IgD-negative memory B cell (primary cell): ENCODE data around the gene AEBP1. TPM values are rescaled to one million over a fixed set of nuclear protein-coding genes. Genes with fewer than 3 reads are reported as not detected.
A peak's percentile ranks its signal among the peaks of the same experiment; 100 is the strongest.

ENCODE experiments used
- H3K27ac Mint-ChIP-seq, 3 donors: one replicate each; pipeline ENCODE4 v1.8.0; 2020 to 2022; ENCODE audit warnings: mild to moderate bottlenecking in 3 of 3, mixed read lengths in 3 of 3, moderate library complexity in 1 of 3
- H3K27me3 Mint-ChIP-seq: one replicate; pipeline ENCODE4 v1.8.0; 2021; ENCODE audit warnings: mixed read lengths
- H3K36me3 Mint-ChIP-seq: one replicate; pipeline ENCODE4 v1.8.0; 2020; ENCODE audit warnings: mild to moderate bottlenecking, mixed read lengths
- H3K4me1 Mint-ChIP-seq, 3 donors: one replicate each; pipeline ENCODE4 v1.8.0; 2020 to 2022; ENCODE audit warnings: mixed read lengths in 3 of 3, mild to moderate bottlenecking in 1 of 3
- H3K4me3 Mint-ChIP-seq, 4 donors: one replicate each; pipeline ENCODE4 v1.8.0; 2020 to 2022; ENCODE audit warnings: mild to moderate bottlenecking in 4 of 4, mixed read lengths in 4 of 4, moderate library complexity in 3 of 4
- H3K9me3 Mint-ChIP-seq, 3 donors: one replicate each; pipeline ENCODE4 v1.8.0; 2020 to 2021; ENCODE audit warnings: mixed read lengths in 3 of 3, mild to moderate bottlenecking in 1 of 3
- polyA plus RNA-seq: library from polyadenylated mRNA; unstranded; fragments of 300-500 nt; fragmentation: Illumina TruSeq; gene quantifications from one replicate; pipeline ENCODE4 v1.2.3, GENCODE V29; 2021

AEBP1 gene
- polyA plus RNA-seq, 1 donor from 2014 or later, result 3.7 TPM

- Mint-ChIP-seq H3K36me3 (no peaks in the 10 kb centered on the region), H3K27ac (no peak within 1 kb of the TSS), H3K27me3 (peaks cover 4% of the 10 kb centered on the region), H3K4me3 (no peak within 1 kb of the TSS), H3K9me3 (no peaks in the 10 kb centered on the region), H3K4me1 (peaks cover 0 to 1% (median 0%) of the 10 kb centered on the region in 3 donors)
These were observed 37.2 kb downstream of the AEBP1 start, which contains the start of gene MYL7 for GRCh38 chr7:44141221-44141850. Gene MYL7 (minus strand): TSS chr7:44141332. CDS start chr7:44141305, 27 bp downstream.

GRCh38 chr7:44142028-44142427, 37.9 kb downstream of the AEBP1 start:
- no peak overlapping the region for H3K27ac Mint-ChIP-seq
- no peaks in the 10 kb centered on the region for H3K36me3 Mint-ChIP-seq
- no peaks in the 10 kb centered on the region for H3K9me3 Mint-ChIP-seq
- peaks cover 0 to 1% (median 0%) of the 10 kb centered on the region in 3 donors for H3K4me1 Mint-ChIP-seq
- peaks cover 4% of the 10 kb centered on the region for H3K27me3 Mint-ChIP-seq
- H3K4me3 Mint-ChIP-seq, result no peak overlapping the region

GRCh38 chr7:44143646-44144250, 39.6 kb downstream of the AEBP1 start:
- H3K4me3 Mint-ChIP-seq, result peak overlapping the region in 1 of 4 donors; percentile 28
- no peaks in the 10 kb centered on the region for H3K36me3 Mint-ChIP-seq
- peaks cover 4% of the 10 kb centered on the region for H3K27me3 Mint-ChIP-seq
- no peaks in the 10 kb centered on the region for H3K9me3 Mint-ChIP-seq
- H3K27ac Mint-ChIP-seq, result no peak overlapping the region
- peaks cover 0 to 1% (median 0%) of the 10 kb centered on the region in 3 donors for H3K4me1 Mint-ChIP-seq

- Mint-ChIP-seq H3K9me3 (no peaks in the 10 kb centered on the region), H3K4me3 (peak overlapping the region in 2 of 4 donors; percentile 7 to 17), H3K27ac (no peak overlapping the region), H3K27me3 (peaks cover 4% of the 10 kb centered on the region), H3K36me3 (no peaks in the 10 kb centered on the region), H3K4me1 (peaks cover 0 to 1% (median 0%) of the 10 kb centered on the region in 3 donors)
These were observed 40.4 kb downstream of the AEBP1 start for GRCh38 chr7:44144426-44144967.

GRCh38 chr7:44144968-44145478, 40.9 kb downstream of the AEBP1 start:
- no peaks in the 10 kb centered on the region for H3K36me3 Mint-ChIP-seq
- H3K4me3 Mint-ChIP-seq, result peak overlapping the region in 3 of 4 donors; percentile 40 to 86 (median 78)
- H3K9me3 Mint-ChIP-seq, result no peaks in the 10 kb centered on the region
- peaks cover 4% of the 10 kb centered on the region for H3K27me3 Mint-ChIP-seq
- peaks cover 0 to 1% (median 0%) of the 10 kb centered on the region in 3 donors for H3K4me1 Mint-ChIP-seq
- H3K27ac Mint-ChIP-seq, result no peak overlapping the region

GRCh38 chr7:44145479-44145968, 41.4 kb downstream of the AEBP1 start:
- no peaks in the 10 kb centered on the region for H3K36me3 Mint-ChIP-seq
- H3K4me1 Mint-ChIP-seq, result peaks cover 0 to 1% (median 0%) of the 10 kb centered on the region in 3 donors
- H3K4me3 Mint-ChIP-seq, result peak overlapping the region; percentile 40 to 91 (median 82)
- no peak overlapping the region for H3K27ac Mint-ChIP-seq
- no peaks in the 10 kb centered on the region for H3K9me3 Mint-ChIP-seq
- H3K27me3 Mint-ChIP-seq, result peaks cover 4% of the 10 kb centered on the region

GRCh38 chr7:44145969-44146911, 42.1 kb downstream of the AEBP1 start:
- Mint-ChIP-seq H3K27ac (no peak overlapping the region), H3K4me1 (peaks cover 0 to 1% (median 0%) of the 10 kb centered on the region in 3 donors), H3K9me3 (no peaks in the 10 kb centered on the region), H3K4me3 (peak overlapping the region; percentile 40 to 91 (median 82)), H3K36me3 (no peaks in the 10 kb centered on the region), H3K27me3 (peaks cover 4% of the 10 kb centered on the region)

GRCh38 chr7:44147026-44147991, 43.2 kb downstream of the AEBP1 start:
- no peak overlapping the region for H3K27ac Mint-ChIP-seq
- no peaks in the 10 kb centered on the region for H3K36me3 Mint-ChIP-seq
- H3K4me1 Mint-ChIP-seq, result peaks cover 0 to 1% (median 0%) of the 10 kb centered on the region in 3 donors
- H3K9me3 Mint-ChIP-seq, result no peaks in the 10 kb centered on the region
- peak overlapping the region in 2 of 4 donors; percentile 32 to 34 for H3K4me3 Mint-ChIP-seq
- H3K27me3 Mint-ChIP-seq, result peaks cover 4% of the 10 kb centered on the region

GRCh38 chr7:44148166-44148565, 44.0 kb downstream of the AEBP1 start:
- H3K4me3 Mint-ChIP-seq, result peak overlapping the region in 2 of 4 donors; percentile 32 to 34
- H3K27ac Mint-ChIP-seq, result no peak overlapping the region
- peaks cover 4% of the 10 kb centered on the region for H3K27me3 Mint-ChIP-seq

GRCh38 chr7:44148961-44149536, 44.9 kb downstream of the AEBP1 start:
- Mint-ChIP-seq H3K27me3 (peaks cover 4% of the 10 kb centered on the region), H3K36me3 (no peaks in the 10 kb centered on the region), H3K4me1 (peaks cover 0 to 1% (median 0%) of the 10 kb centered on the region in 3 donors), H3K27ac (no peak overlapping the region), H3K9me3 (no peaks in the 10 kb centered on the region), H3K4me3 (no peak overlapping the region)

More at GRCh38 chr7:44148166-44148565, 44.0 kb downstream of the AEBP1 start:
- H3K36me3 Mint-ChIP-seq, result no peaks in the 10 kb centered on the region
- H3K9me3 Mint-ChIP-seq, result no peaks in the 10 kb centered on the region
- peaks cover 0 to 1% (median 0%) of the 10 kb centered on the region in 3 donors for H3K4me1 Mint-ChIP-seq

GRCh38 chr7:44149571-44150465, 45.7 kb downstream of the AEBP1 start:
- no peaks in the 10 kb centered on the region for H3K36me3 Mint-ChIP-seq
- peaks cover 4% of the 10 kb centered on the region for H3K27me3 Mint-ChIP-seq
- no peaks in the 10 kb centered on the region for H3K9me3 Mint-ChIP-seq
- peaks cover 0 to 1% (median 0%) of the 10 kb centered on the region in 3 donors for H3K4me1 Mint-ChIP-seq
- H3K27ac Mint-ChIP-seq, result no peak overlapping the region
- no peak overlapping the region for H3K4me3 Mint-ChIP-seq

GRCh38 chr7:44150466-44150832, 46.3 kb downstream of the AEBP1 start:
- no peaks in the 10 kb centered on the region for H3K27me3 Mint-ChIP-seq

More at GRCh38 chr7:44150466-44150832, 46.3 kb downstream of the AEBP1 start:
- Mint-ChIP-seq H3K9me3 (no peaks in the 10 kb centered on the region), H3K27ac (no peak overlapping the region), H3K36me3 (no peaks in the 10 kb centered on the region), H3K4me3 (no peak overlapping the region), H3K4me1 (no peaks in the 10 kb centered on the region)
